ENCODE results near the gene AARS1.
"Not testable (repeated sequence)": the region's sequence is repeated elsewhere in the genome, so short reads cannot be mapped to it uniquely, and the experiment has no call there.

AARS1 gene

DNA sequence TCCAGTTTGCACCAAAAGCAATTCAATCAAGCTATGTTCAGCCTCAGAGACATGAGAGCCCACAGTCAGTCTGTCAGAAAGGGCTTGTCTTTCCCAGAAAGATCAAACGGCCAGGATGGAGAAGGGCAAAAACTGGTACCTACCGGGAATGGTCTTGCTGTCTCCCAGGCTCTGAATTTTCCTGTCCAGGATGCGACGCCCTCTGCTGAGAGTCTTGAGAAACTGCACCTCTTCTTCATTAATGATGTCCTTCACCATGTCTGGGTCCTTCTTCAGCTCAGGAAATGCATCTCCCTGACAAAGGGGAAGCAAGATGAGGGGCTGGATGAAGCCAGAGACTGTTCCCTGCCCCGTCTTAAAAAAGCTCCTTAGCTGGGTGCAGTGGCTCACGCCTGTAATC is 21.8 kb downstream of the AARS1 start:
- H3K4me3 ChIP-seq (replicated peaks; ENCODE audit: low read depth, low read length), result no peak overlapping the region
- TF ChIP-seq, protein P1, sequence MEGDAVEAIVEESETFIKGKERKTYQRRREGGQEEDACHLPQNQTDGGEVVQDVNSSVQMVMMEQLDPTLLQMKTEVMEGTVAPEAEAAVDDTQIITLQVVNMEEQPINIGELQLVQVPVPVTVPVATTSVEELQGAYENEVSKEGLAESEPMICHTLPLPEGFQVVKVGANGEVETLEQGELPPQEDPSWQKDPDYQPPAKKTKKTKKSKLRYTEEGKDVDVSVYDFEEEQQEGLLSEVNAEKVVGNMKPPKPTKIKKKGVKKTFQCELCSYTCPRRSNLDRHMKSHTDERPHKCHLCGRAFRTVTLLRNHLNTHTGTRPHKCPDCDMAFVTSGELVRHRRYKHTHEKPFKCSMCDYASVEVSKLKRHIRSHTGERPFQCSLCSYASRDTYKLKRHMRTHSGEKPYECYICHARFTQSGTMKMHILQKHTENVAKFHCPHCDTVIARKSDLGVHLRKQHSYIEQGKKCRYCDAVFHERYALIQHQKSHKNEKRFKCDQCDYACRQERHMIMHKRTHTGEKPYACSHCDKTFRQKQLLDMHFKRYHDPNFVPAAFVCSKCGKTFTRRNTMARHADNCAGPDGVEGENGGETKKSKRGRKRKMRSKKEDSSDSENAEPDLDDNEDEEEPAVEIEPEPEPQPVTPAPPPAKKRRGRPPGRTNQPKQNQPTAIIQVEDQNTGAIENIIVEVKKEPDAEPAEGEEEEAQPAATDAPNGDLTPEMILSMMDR (IDR thresholded peaks at IDR 0.05; ENCODE audit: low read length, missing control alignments), result peak; percentile 73
- DNase-seq (ENCODE audit: low read depth), result peak; percentile 72

DNA sequence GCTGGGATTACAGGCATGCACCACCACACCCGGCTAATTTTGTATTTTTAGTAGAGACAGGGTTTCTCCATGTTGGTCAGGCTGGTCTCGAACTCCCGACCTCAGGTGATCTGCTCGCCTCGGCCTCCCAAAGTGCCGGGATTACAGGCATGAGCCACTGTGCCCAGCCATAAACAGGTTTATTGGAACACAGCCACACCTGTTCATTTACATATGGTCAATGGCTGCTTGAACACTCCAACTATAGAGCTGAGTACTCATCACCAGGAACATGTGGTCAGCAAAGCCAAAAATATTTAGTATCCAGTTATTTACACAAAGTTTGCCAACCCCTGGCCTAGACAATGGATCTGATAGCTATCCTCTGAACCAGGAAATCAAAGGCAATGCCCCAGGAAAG is 29.4 kb downstream of the AARS1 start:
- not testable (repeated sequence) for DNase-seq (ENCODE audit: low read depth); H3K4me3 ChIP-seq (replicated peaks; ENCODE audit: low read depth, low read length)

DNA sequence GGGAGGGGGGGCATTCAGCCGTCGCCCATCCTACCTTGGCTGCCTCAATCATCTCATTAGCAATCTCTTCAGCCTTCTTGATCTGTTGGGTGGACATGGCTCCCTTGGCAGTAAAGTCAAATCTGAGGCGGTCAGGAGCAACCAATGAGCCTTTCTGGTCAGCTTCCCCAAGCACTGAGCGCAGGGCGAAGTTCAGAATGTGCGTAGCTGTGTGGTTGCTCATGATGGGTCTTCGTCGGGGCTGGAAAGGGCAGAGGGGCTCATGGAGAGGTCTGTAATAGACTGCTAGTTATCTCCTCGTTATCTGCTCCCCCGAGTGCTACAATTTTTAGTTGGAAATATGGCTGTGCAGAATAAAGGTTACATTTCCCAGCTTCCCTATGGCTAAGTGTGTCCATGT is 30.4 kb downstream of the AARS1 start:
- TF ChIP-seq, protein P1 (IDR thresholded peaks at IDR 0.05; ENCODE audit: low read length, missing control alignments), result no peak
- no peak for DNase-seq (ENCODE audit: low read depth)
- no peak overlapping the region for H3K4me3 ChIP-seq (replicated peaks; ENCODE audit: low read depth, low read length)

DNA sequence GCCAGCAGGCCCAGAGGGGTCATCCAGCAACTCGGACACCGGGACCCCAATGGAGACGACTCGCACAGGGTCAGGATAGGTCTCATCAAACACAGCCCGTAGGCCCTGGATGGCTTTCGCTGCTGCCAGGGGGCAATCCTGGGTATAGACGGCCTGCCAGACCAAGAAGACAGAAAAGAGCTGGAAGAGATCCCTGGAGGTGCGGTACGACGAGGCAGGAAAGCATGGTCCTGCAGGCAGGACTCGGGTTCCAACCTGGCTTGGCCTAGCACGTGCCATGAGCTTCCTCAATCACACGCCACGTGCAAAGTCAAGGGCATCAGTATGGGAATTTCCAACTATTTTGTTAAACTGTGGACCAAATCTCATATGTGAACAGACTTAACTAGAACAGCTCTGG is 31.2 kb downstream of the AARS1 start:
- no peak for DNase-seq (ENCODE audit: low read depth)
- no peak overlapping the region for H3K4me3 ChIP-seq (replicated peaks; ENCODE audit: low read depth, low read length)
- TF ChIP-seq, protein P1 (IDR thresholded peaks at IDR 0.05; ENCODE audit: low read length, missing control alignments), result no peak

DNA sequence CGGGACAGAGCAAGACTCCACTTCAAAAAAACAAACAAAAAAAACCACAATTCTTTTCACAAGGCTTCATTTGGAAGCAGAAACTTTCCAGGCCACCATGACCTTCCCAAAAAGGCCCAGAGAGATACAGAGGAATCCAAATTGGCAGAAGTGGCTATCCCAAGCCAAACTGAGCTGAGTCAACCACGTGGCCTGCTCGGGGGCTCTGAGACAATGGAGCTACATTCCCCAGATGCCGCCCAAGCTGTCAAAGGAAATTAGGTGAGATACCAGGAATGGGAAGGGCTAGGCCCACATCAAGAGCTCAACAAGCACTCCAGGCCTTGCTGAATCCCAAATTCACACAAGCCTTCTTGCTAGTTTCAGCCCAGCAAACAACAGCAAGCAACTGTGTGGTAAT is 31.9 kb downstream of the AARS1 start:
- peak; percentile 25 for DNase-seq (ENCODE audit: low read depth)
- TF ChIP-seq, protein P1 (IDR thresholded peaks at IDR 0.05; ENCODE audit: low read length, missing control alignments), result no peak
- H3K4me3 ChIP-seq (replicated peaks; ENCODE audit: low read depth, low read length), result no peak overlapping the region

DNA sequence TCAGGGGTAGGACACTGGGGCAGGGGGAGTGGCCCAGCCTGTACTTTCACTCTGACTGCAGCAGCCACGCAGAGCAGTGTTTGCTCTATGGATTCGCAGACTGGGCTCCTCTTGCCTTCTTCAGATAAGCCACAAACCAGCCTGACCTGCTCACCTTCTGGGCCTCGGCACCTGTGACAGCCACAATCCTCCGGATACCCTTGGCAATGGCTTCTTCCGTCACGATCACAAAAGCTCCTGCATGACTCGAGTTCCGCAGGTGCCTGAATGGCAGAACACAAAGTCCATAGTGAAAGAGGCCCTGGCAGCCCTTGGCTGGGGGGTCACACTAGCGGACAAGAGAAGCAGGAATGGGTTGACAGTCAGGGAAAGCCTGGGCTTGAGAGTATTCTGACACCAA is 33.7 kb downstream of the AARS1 start:
- TF ChIP-seq, protein P1 (IDR thresholded peaks at IDR 0.05; ENCODE audit: low read length, missing control alignments), result no peak
- H3K4me3 ChIP-seq (replicated peaks; ENCODE audit: low read depth, low read length), result no peak overlapping the region
- DNase-seq (ENCODE audit: low read depth), result no peak

DNA sequence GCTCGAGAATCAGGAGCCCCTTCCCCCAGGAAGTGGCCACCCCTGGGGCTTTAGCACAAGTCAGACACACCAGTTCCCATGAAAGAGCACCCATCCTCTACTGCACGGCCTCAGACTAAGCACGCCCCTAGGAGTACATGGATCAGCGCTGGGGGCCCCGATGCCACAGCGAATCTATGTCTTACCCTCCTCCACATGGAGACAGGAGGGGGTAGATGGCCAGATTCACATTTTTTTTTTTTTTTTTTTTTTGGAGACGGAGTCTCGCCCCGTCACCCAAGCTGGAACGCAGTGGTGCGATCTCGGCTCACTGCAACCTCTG is 34.4 kb downstream of the AARS1 start:
- TF ChIP-seq, protein P1 (IDR thresholded peaks at IDR 0.05; ENCODE audit: low read length, missing control alignments), result no peak
- no peak for DNase-seq (ENCODE audit: low read depth)
- H3K4me3 ChIP-seq (replicated peaks; ENCODE audit: low read depth, low read length), result no peak overlapping the region
